IMR-90 (cell line): ENCODE results near the gene UGT1A10. TPM values are rescaled to one million over a fixed set of nuclear protein-coding genes. Genes with fewer than 3 reads are reported as not detected.

ENCODE experiments used
- ATAC-seq: fragments of 200-7000 bp; cut with Tn5 transposase; 2 replicates; pipeline ENCODE4 v1.9.1; 2020; ENCODE audit warnings: low read depth, mild to moderate bottlenecking, moderate library complexity
- BruUV-seq: library from RNA; stranded (reverse); fragments of 400-500 nt; replicated peaks from 2 replicates; lab custom pipeline; 2021; lab: Mats Ljungman, UMichigan
- CTCF ChIA-PET: fragments of 300-600 bp; formaldehyde crosslinking; extraction: SDS; loops from one replicate; lab custom pipeline; 2021; ENCODE audit warnings: antibody characterized with exemption; lab: Yijun Ruan, JAX
- POLR2A ChIA-PET: fragments of 300-600 bp; sonication (Branson Sonifier 250); formaldehyde crosslinking; loops from one replicate; lab custom pipeline; 2022; ENCODE audit warnings: antibody characterized with exemption; ENCODE audit not compliant: unreplicated experiment; lab: Charles Lee
- DNase-seq: peaks from one replicate; pipeline ENCODE4 v3.0.0; 2013
- H2AFZ ChIP-seq: replicated peaks from 2 replicates; pipeline ENCODE3; 2013; ENCODE audit warnings: low read length, mild to moderate bottlenecking; ENCODE audit not compliant: poor library complexity
- H2AK5ac ChIP-seq: 2 replicates; pipeline ENCODE4 v1.6.1; 2013; ENCODE audit warnings: low read depth, low read length, inconsistent platforms
- H2AK9ac ChIP-seq: replicated peaks from 2 replicates; pipeline ENCODE3; 2013; ENCODE audit warnings: mild to moderate bottlenecking, low read depth, low read length, moderate library complexity; ENCODE audit not compliant: poor library complexity
- H2BK120ac ChIP-seq: 2 replicates; pipeline ENCODE4 v1.6.1; 2013; ENCODE audit warnings: low read depth, low read length, inconsistent platforms
- H2BK15ac ChIP-seq: 3 replicates; pipeline ENCODE4 v1.6.1; 2013; ENCODE audit warnings: low read depth, low read length, inconsistent platforms
- H2BK20ac ChIP-seq: 2 replicates; pipeline ENCODE4 v1.6.1; 2013; ENCODE audit warnings: low read depth, mild to moderate bottlenecking, inconsistent platforms, low read length, moderate library complexity
- H2BK5ac ChIP-seq: 2 replicates; pipeline ENCODE4 v1.6.1; 2013; ENCODE audit warnings: mild to moderate bottlenecking, low read depth, low read length, inconsistent platforms; ENCODE audit not compliant: poor library complexity, severe bottlenecking
- H3K14ac ChIP-seq: replicated peaks from 2 replicates; pipeline ENCODE4 v1.6.1; 2013; ENCODE audit warnings: low read depth, low read length, inconsistent platforms
- H3K18ac ChIP-seq: 2 replicates; pipeline ENCODE4 v1.6.1; 2013; ENCODE audit warnings: low read depth, low read length, control low read depth
- H3K23ac ChIP-seq: 2 replicates; pipeline ENCODE4 v1.6.1; 2013; ENCODE audit warnings: low read depth, low read length, inconsistent platforms
- H3K27ac ChIP-seq: 2 replicates; pipeline ENCODE4 v1.5.1; 2013; ENCODE audit warnings: mild to moderate bottlenecking, control low read depth, low read length; ENCODE audit not compliant: insufficient read depth
- H3K27me3 ChIP-seq: 2 replicates; pipeline ENCODE4 v1.6.1; 2013; ENCODE audit warnings: low read length; ENCODE audit not compliant: control insufficient read depth, insufficient read depth
- H3K36me3 ChIP-seq: 2 replicates; pipeline ENCODE4 v1.6.1; 2013; ENCODE audit warnings: low read length, mixed read lengths; ENCODE audit not compliant: control insufficient read depth, insufficient read depth
- H3K4ac ChIP-seq: 2 replicates; pipeline ENCODE4 v1.6.1; 2013; ENCODE audit warnings: low read depth, low read length, inconsistent platforms
- H3K4me1 ChIP-seq: 2 replicates; pipeline ENCODE4 v1.6.1; 2013; ENCODE audit warnings: low read length, mixed read lengths; ENCODE audit not compliant: control insufficient read depth, insufficient read depth
- H3K4me2 ChIP-seq: 2 replicates; pipeline ENCODE4 v1.6.1; 2013; ENCODE audit warnings: low read depth, mild to moderate bottlenecking, control low read depth, low read length, moderate library complexity
- H3K4me3 ChIP-seq: 2 replicates; pipeline ENCODE4 v1.5.1; 2013; ENCODE audit warnings: low read depth, mild to moderate bottlenecking, control low read depth, low read length, moderate library complexity; ENCODE audit not compliant: insufficient read depth
- H3K56ac ChIP-seq: 2 replicates; pipeline ENCODE4 v1.6.1; 2013; ENCODE audit warnings: low read length, inconsistent platforms; ENCODE audit not compliant: insufficient read depth; ENCODE audit errors: extremely low read depth
- H3K79me1 ChIP-seq, 2 experiments: 2 replicates each; pipeline ENCODE4 v1.6.1; 2013; ENCODE audit warnings: low read length in 2 of 2, inconsistent platforms in 1 of 2, low read depth in 1 of 2
- H3K9ac ChIP-seq: 2 replicates; pipeline ENCODE4 v1.6.1; 2013; ENCODE audit warnings: low read depth, low read length, control low read depth
- H3K9me1 ChIP-seq: 2 replicates; pipeline ENCODE4 v1.6.1; 2013; ENCODE audit warnings: low read length, inconsistent platforms; ENCODE audit not compliant: insufficient read depth
- H3K9me3 ChIP-seq: 2 replicates; pipeline ENCODE4 v1.6.1; 2013; ENCODE audit warnings: low read length; ENCODE audit not compliant: control insufficient read depth, insufficient read depth
- H4K20me1 ChIP-seq: 2 replicates; pipeline ENCODE4 v1.6.1; 2013; ENCODE audit warnings: low read length, inconsistent platforms; ENCODE audit not compliant: insufficient read depth
- H4K5ac ChIP-seq: 2 replicates; pipeline ENCODE4 v1.6.1; 2013; ENCODE audit warnings: mild to moderate bottlenecking, low read depth, low read length, control low read depth
- H4K8ac ChIP-seq, 2 experiments: 2 replicates each; pipeline ENCODE4 v1.6.1; 2013; ENCODE audit warnings: low read depth in 2 of 2, low read length in 2 of 2, control low read depth in 1 of 2, inconsistent platforms in 1 of 2
- H4K91ac ChIP-seq: 2 replicates; pipeline ENCODE4 v1.6.1; 2013; ENCODE audit warnings: low read depth, low read length, inconsistent platforms; ENCODE audit not compliant: insufficient read depth
- BHLHE40 ChIP-seq: fragments of 150-350 bp; IDR thresholded peaks from 2 replicates; pipeline ENCODE4 v1.6.1; 2016; ENCODE audit warnings: mild to moderate bottlenecking, low read depth, low read length
- CEBPB ChIP-seq: IDR thresholded peaks from 2 replicates; pipeline ENCODE4 v1.6.1; 2012; ENCODE audit warnings: low read depth, low read length, improper control_type of control experiment
- CHD1 ChIP-seq: IDR thresholded peaks from 2 replicates; pipeline ENCODE4 v1.6.1; 2012; ENCODE audit warnings: low read depth, low read length, improper control_type of control experiment
- CTCF ChIP-seq: conservative IDR thresholded peaks from 2 replicates; pipeline ENCODE4 v1.5.1; 2012; ENCODE audit warnings: mild to moderate bottlenecking, low read depth, low read length, improper control_type of control experiment
- ELK1 ChIP-seq: fragments of 150-350 bp; IDR thresholded peaks from 2 replicates; pipeline ENCODE4 v1.6.1; 2016; ENCODE audit warnings: low read depth, mild to moderate bottlenecking, low read length, moderate library complexity, borderline replicate concordance
- FOS ChIP-seq: fragments of 150-350 bp; IDR thresholded peaks from 2 replicates; pipeline ENCODE4 v1.6.1; 2016; ENCODE audit warnings: low read depth, low read length
- MAFK ChIP-seq: IDR thresholded peaks from 2 replicates; pipeline ENCODE4 v1.6.1; 2012; ENCODE audit warnings: low read depth, low read length, improper control_type of control experiment
- MAZ ChIP-seq: IDR thresholded peaks from 2 replicates; pipeline ENCODE4 v1.6.1; 2012; ENCODE audit warnings: low read depth, mild to moderate bottlenecking, low read length, improper control_type of control experiment, moderate library complexity, borderline replicate concordance
- MXI1 ChIP-seq: IDR thresholded peaks from 2 replicates; pipeline ENCODE4 v1.6.1; 2012; ENCODE audit warnings: low read depth, mild to moderate bottlenecking, low read length, moderate library complexity, borderline replicate concordance
- NFE2L2 ChIP-seq: fragments of 150-350 bp; IDR thresholded peaks from 2 replicates; pipeline ENCODE4 v1.6.1; 2016; ENCODE audit warnings: low read depth, mild to moderate bottlenecking, low read length
- POLR2A ChIP-seq: IDR thresholded peaks from 2 replicates; pipeline ENCODE4 v1.6.1; 2012; ENCODE audit warnings: mild to moderate bottlenecking, low read depth, low read length
- RAD21 ChIP-seq: IDR thresholded peaks from 2 replicates; pipeline ENCODE4 v1.6.1; 2012; ENCODE audit warnings: low read length, improper control_type of control experiment
- RCOR1 ChIP-seq: IDR thresholded peaks from 2 replicates; pipeline ENCODE4 v1.6.1; 2012; ENCODE audit warnings: mild to moderate bottlenecking, low read length, improper control_type of control experiment; ENCODE audit not compliant: insufficient replicate concordance
- RFX5 ChIP-seq: IDR thresholded peaks from 2 replicates; pipeline ENCODE4 v1.8.0; 2012; ENCODE audit warnings: low read depth, mild to moderate bottlenecking, low read length, moderate library complexity
- SMC3 ChIP-seq: fragments of 150-350 bp; IDR thresholded peaks from 2 replicates; pipeline ENCODE4 v1.6.1; 2016; ENCODE audit warnings: low read depth, mild to moderate bottlenecking, antibody characterized with exemption, low read length, moderate library complexity
- WGBS, 2 experiments: methylation state at CpG; one replicate each; pipeline versions ENCODE4 v1.1.5 to v1.1.7; 2013; ENCODE audit warnings: missing lambda C conversion rate in 2 of 2; ENCODE audit not compliant: insufficient read length in 1 of 2; ENCODE audit errors: extremely low coverage in 2 of 2; 5-methylcytosine and 5-hydroxymethylcytosine counted together
- dilution Hi-C: fragments of 300-500 bp; cut with HindIII; formaldehyde crosslinking; loops from one replicate; pipeline ENCODE4 v1.14.3; 2018; ENCODE audit warnings: low sequenced_read_pairs; ENCODE audit not compliant: unreplicated experiment
- in situ Hi-C: fragments of 300-500 bp; cut with MboI; formaldehyde crosslinking; loops from 3 replicates; pipeline ENCODE4 v1.14.3; 2019; ENCODE audit warnings: low sequenced_read_pairs, inconsistent platforms, mixed read lengths
- intact Hi-C: fragments of 100-400 bp; cut with micrococcal nuclease; formaldehyde crosslinking; loops from 2 replicates; pipeline ENCODE4 v1.10.0; 2022
- polyA plus RNA-seq, 3 experiments: library from polyadenylated mRNA; depleted of rRNA; stranded (reverse); fragments of >200 nt; gene quantifications; 2 replicates each; pipeline ENCODE4 v1.2.3, GENCODE V29; 2012; ENCODE audit warnings: low replicate concordance in 1 of 3
- total RNA-seq: library from RNA; depleted of rRNA; stranded (reverse); fragments of >200 nt; gene quantifications from 2 replicates; pipeline ENCODE4 v1.2.3, GENCODE V29; 2012
- TF ChIP-seq, protein P1 (sequence below): fragments of 150-350 bp; IDR thresholded peaks from 2 replicates; pipeline ENCODE4 v1.6.1; 2017; ENCODE audit warnings: mild to moderate bottlenecking, antibody characterized with exemption, low read length, low read depth

The UGT1A10 gene
- total and polyA plus RNA-seq, 2 of the 4 experiments (the other 2 are of a cell fraction) = not detected

GRCh38 chr2:233684640-233685039, 48.4 kb downstream of the UGT1A10 start:
- H2AK5ac ChIP-seq = no peak overlapping the region
- dilution Hi-C loops = no loop called here
- H3K4me1 ChIP-seq = no peaks in the 10 kb centered on the region
- no peaks in the 10 kb centered on the region for H3K9me1 ChIP-seq
- no peak overlapping the region for H3K56ac ChIP-seq
- H3K4ac ChIP-seq = no peak overlapping the region
- no peak overlapping the region for H2BK20ac ChIP-seq
- no peak overlapping the region for H2BK15ac ChIP-seq
- intact Hi-C loops = no loop called here
- DNase-seq (no peak), ATAC-seq (no peak)
- BruUV-seq = no TSS peak
- no peak overlapping the region for H2BK5ac ChIP-seq
- H2AFZ ChIP-seq = no peak overlapping the region
- no peaks in the 10 kb centered on the region for H3K79me1 ChIP-seq
- H4K20me1 ChIP-seq = no peaks in the 10 kb centered on the region
- no peak overlapping the region for H4K91ac ChIP-seq
- H3K27me3 ChIP-seq = peaks cover 2% of the 10 kb centered on the region
- H2AK9ac ChIP-seq = no peak overlapping the region
- H4K5ac ChIP-seq = no peak overlapping the region
- TF ChIP-seq RCOR1 = no peak
- no peak for TF ChIP-seq RAD21
- no peak for TF ChIP-seq ELK1
- TF ChIP-seq MXI1 = no peak
- no peak for TF ChIP-seq CTCF
- TF ChIP-seq CEBPB = no peak
- TF ChIP-seq MAZ = no peak
- TF ChIP-seq BHLHE40 = no peak
- no peak for TF ChIP-seq RFX5
- no peak for TF ChIP-seq CHD1
- no peak for TF ChIP-seq FOS
- TF ChIP-seq NFE2L2 = no peak
- no peak for TF ChIP-seq SMC3
- no peak for TF ChIP-seq POLR2A
- TF ChIP-seq, protein P1, sequence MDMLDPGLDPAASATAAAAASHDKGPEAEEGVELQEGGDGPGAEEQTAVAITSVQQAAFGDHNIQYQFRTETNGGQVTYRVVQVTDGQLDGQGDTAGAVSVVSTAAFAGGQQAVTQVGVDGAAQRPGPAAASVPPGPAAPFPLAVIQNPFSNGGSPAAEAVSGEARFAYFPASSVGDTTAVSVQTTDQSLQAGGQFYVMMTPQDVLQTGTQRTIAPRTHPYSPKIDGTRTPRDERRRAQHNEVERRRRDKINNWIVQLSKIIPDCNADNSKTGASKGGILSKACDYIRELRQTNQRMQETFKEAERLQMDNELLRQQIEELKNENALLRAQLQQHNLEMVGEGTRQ = no peak
- TF ChIP-seq MAFK = no peak
- H3K23ac ChIP-seq = no peak overlapping the region
- no peak overlapping the region for H3K18ac ChIP-seq
- no peak overlapping the region for H2BK120ac ChIP-seq
- H3K36me3 ChIP-seq = no peaks in the 10 kb centered on the region
- ChIA-PET POLR2A (no interaction called here), CTCF (no interaction called here)
- no peak overlapping the region for H3K4me3 ChIP-seq
- no peak overlapping the region for H3K27ac ChIP-seq
- H3K9ac ChIP-seq = no peak overlapping the region
- no peak overlapping the region for H3K4me2 ChIP-seq
- H4K8ac ChIP-seq = no peak overlapping the region
- H3K9me3 ChIP-seq = no peaks in the 10 kb centered on the region
- in situ Hi-C loops = no loop called here
- H3K14ac ChIP-seq = no peak overlapping the region
- no CpG with 5 or more reads among the region's 1 CpG for WGBS, 2 experiments
